Left forelimb (tissue), 1 donor: ENCODE measurements around the gene C15orf62.

Experiments used
- DNase-seq: peaks from one replicate; pipeline ENCODE4 v3.0.0-alpha.2; 2018; ENCODE audit warnings: low spot score

The C15orf62 gene

GRCh38 chr15:40815042-40815698 lies 45.4 kb downstream of the C15orf62 start:
- no peak for DNase-seq

- DNase-seq, result no peak
These were observed 49.3 kb downstream of the C15orf62 start for GRCh38 chr15:40819048-40819447.

GRCh38 chr15:40821195-40821594 lies 51.4 kb downstream of the C15orf62 start:
- DNase-seq, result no peak
